Smooth muscle cell (in vitro differentiated cells): ENCODE results near the gene MIA2. TPM values are rescaled to one million over a fixed set of nuclear protein-coding genes. Genes with fewer than 3 reads are reported as not detected.

Experiments
- DNase-seq: peaks from one replicate; lab custom pipeline; 2025; ENCODE audit not compliant: unreplicated experiment; lab: John Stamatoyannopoulos, UW
- H2AFZ ChIP-seq: fragments of 200-600 bp; sonication (generic); 2 replicates; pipeline ENCODE4 v1.6.0; 2016; ENCODE audit warnings: antibody characterized with exemption, low read depth, mild to moderate bottlenecking
- H3F3A ChIP-seq: fragments of 200-600 bp; sonication (generic); 2 replicates; pipeline ENCODE4 v1.6.0; 2017; ENCODE audit warnings: antibody characterized with exemption, low read depth
- H3K27ac ChIP-seq: fragments of 200-600 bp; sonication (generic); 2 replicates; pipeline ENCODE4 v1.5.1; 2016; ENCODE audit warnings: low read depth, mild to moderate bottlenecking
- H3K27me3 ChIP-seq: fragments of 200-600 bp; sonication (generic); 2 replicates; pipeline ENCODE4 v1.6.1; 2016; ENCODE audit warnings: low read depth, mild to moderate bottlenecking
- H3K36me3 ChIP-seq: fragments of 200-600 bp; sonication (generic); 2 replicates; pipeline ENCODE4 v1.5.1; 2016; ENCODE audit warnings: low read depth
- H3K4me1 ChIP-seq: fragments of 200-600 bp; sonication (generic); 2 replicates; pipeline ENCODE4 v1.5.1; 2016; ENCODE audit warnings: low read depth
- H3K4me2 ChIP-seq: fragments of 200-600 bp; sonication (generic); 2 replicates; pipeline ENCODE4 v1.6.0; 2016; ENCODE audit warnings: mild to moderate bottlenecking
- H3K4me3 ChIP-seq: fragments of 200-600 bp; sonication (generic); 2 replicates; pipeline ENCODE4 v1.5.1; 2016; ENCODE audit warnings: mild to moderate bottlenecking
- H3K79me2 ChIP-seq: fragments of 200-600 bp; sonication (generic); 2 replicates; pipeline ENCODE4 v1.6.0; 2016; ENCODE audit warnings: low read depth, mild to moderate bottlenecking
- H3K9ac ChIP-seq: fragments of 200-600 bp; sonication (generic); 2 replicates; pipeline ENCODE4 v1.6.0; 2016; ENCODE audit warnings: low read depth
- H3K9me3 ChIP-seq: fragments of 200-600 bp; sonication (generic); replicated peaks from 2 replicates; pipeline ENCODE4 v1.5.1; 2016; ENCODE audit warnings: low read depth
- H4K20me1 ChIP-seq: fragments of 200-600 bp; sonication (generic); 2 replicates; pipeline ENCODE4 v1.6.0; 2016; ENCODE audit warnings: low read depth
- WGBS: methylation state at CpG from one replicate; pipeline ENCODE4 v1.1.7; 2016; ENCODE audit warnings: low lambda C conversion rate; 5-methylcytosine and 5-hydroxymethylcytosine counted together
- polyA plus RNA-seq: library from polyadenylated mRNA; unstranded; fragments of >200 nt; fragmentation: Nextera tagmentation; extraction: Ambion mirVana; gene quantifications from 2 replicates; pipeline ENCODE4 v1.2.1, GENCODE V29; 2016
- total RNA-seq: library from RNA; depleted of rRNA; stranded (reverse); fragments of >200 nt; gene quantifications from 2 replicates; pipeline ENCODE4 v1.2.3, GENCODE V29; 2014
- TF ChIP-seq, protein P1 (sequence below): fragments of 200-600 bp; sonication (generic); IDR thresholded peaks from 2 replicates; pipeline ENCODE4 v1.5.1; 2017; ENCODE audit warnings: borderline replicate concordance, mild to moderate bottlenecking, antibody characterized with exemption; ENCODE audit not compliant: insufficient read depth, poor library complexity, severe bottlenecking

The MIA2 gene
- total and polyA plus RNA-seq, 2 experiments from 2014 or later: 14.6 to 18.6 TPM

DNA sequence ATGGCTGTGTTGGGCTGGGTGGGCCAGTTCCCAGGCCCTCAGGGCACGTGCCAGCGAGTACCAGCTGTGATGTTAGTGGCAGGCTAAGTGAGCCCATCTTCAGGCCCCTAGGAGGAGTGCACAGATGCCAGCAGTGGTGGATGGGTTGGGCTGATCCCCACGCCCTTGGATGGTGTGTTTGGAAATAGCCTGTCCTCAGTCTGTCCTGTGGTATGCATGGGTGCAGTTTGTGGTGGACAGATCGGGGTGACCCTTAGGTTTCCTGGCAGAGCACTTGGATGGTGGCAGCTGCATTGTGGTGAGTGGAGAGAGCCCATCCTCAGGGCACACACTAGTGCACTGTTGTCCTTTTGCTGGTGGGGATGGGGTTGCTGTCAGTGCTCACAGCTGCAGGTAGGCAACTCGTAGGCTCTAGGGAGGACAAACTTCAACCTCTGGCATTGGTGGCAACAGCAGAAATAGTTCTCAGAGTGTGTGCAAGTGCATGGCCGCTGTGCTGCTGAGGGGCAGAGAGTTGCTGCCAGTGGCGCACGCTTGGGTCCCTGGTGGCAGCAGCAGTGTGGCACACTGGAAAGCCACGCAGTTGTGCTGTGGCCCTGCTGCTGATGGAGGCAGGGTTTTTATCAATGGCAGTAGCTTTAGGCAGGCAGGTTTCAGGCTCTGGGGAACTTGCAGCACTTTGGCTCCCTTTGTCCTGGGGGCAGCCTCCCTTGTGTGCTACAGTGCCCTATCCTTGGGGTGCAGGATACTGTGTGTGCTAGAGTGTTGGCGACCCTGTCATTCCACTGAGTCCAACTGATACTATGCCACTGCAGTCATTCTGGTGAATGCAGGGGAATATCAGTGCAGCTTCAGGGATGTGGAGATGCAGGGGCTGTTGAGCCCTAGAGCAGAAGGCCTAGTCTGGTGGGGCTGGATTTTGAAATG lies 133.0 kb downstream of the MIA2 start:
- H3K79me2 ChIP-seq: peaks cover 8% of the 10 kb centered on the region

DNA sequence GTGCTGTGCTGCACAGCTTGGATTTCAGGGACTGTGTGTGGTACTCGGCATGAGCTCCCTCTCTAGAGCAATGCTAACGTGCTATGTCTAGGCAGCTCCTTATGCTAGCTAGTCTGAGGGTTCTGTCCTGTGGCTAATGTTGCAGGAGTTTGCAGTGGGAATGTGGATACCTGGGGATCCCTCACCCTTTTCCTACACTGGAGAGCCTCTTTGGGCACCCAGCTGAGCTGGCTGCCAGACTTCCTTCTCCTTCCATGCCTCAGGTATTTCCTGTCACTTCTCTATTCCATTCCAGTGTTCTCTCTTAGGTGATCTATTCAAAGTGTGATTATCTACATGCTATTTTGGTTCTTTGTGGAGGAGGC lies 133.7 kb downstream of the MIA2 start:
- Histone ChIP-seq H3K79me2 (peaks cover 8% of the 10 kb centered on the region), H3K4me1 (peaks cover 19% of the 10 kb centered on the region), H3K9me3 (no peaks in the 10 kb centered on the region), H4K20me1 (peaks cover 4% of the 10 kb centered on the region), H3F3A (no peaks in the 10 kb centered on the region), H3K9ac (no peak overlapping the region), H2AFZ (no peak overlapping the region), H3K4me2 (no peak overlapping the region), H3K4me3 (no peak overlapping the region), H3K27ac (no peak overlapping the region), H3K27me3 (no peaks in the 10 kb centered on the region), H3K36me3 (peaks cover 12% of the 10 kb centered on the region)
- no peak for DNase-seq
- TF ChIP-seq, protein P1, sequence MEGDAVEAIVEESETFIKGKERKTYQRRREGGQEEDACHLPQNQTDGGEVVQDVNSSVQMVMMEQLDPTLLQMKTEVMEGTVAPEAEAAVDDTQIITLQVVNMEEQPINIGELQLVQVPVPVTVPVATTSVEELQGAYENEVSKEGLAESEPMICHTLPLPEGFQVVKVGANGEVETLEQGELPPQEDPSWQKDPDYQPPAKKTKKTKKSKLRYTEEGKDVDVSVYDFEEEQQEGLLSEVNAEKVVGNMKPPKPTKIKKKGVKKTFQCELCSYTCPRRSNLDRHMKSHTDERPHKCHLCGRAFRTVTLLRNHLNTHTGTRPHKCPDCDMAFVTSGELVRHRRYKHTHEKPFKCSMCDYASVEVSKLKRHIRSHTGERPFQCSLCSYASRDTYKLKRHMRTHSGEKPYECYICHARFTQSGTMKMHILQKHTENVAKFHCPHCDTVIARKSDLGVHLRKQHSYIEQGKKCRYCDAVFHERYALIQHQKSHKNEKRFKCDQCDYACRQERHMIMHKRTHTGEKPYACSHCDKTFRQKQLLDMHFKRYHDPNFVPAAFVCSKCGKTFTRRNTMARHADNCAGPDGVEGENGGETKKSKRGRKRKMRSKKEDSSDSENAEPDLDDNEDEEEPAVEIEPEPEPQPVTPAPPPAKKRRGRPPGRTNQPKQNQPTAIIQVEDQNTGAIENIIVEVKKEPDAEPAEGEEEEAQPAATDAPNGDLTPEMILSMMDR: no peak
- WGBS: 54% methylated on average over 2 of the region's 2 CpGs

More for the DNA sequence above, 133.0 kb downstream of the MIA2 start:
- H3K36me3 ChIP-seq: peaks cover 12% of the 10 kb centered on the region
- H3K9me3 ChIP-seq: no peaks in the 10 kb centered on the region
- no peak for DNase-seq
- H3K9ac ChIP-seq: no peak overlapping the region
- H3F3A ChIP-seq: no peaks in the 10 kb centered on the region
- 95% methylated on average over 10 of the region's 10 CpGs for WGBS
- TF ChIP-seq, protein P1: no peak
- H3K27ac ChIP-seq: no peak overlapping the region
- H3K4me1 ChIP-seq: peaks cover 19% of the 10 kb centered on the region
- H3K27me3 ChIP-seq: no peaks in the 10 kb centered on the region
- H4K20me1 ChIP-seq: peaks cover 4% of the 10 kb centered on the region
- no peak overlapping the region for H3K4me2 ChIP-seq
- H2AFZ ChIP-seq: no peak overlapping the region
- H3K4me3 ChIP-seq: no peak overlapping the region

DNA sequence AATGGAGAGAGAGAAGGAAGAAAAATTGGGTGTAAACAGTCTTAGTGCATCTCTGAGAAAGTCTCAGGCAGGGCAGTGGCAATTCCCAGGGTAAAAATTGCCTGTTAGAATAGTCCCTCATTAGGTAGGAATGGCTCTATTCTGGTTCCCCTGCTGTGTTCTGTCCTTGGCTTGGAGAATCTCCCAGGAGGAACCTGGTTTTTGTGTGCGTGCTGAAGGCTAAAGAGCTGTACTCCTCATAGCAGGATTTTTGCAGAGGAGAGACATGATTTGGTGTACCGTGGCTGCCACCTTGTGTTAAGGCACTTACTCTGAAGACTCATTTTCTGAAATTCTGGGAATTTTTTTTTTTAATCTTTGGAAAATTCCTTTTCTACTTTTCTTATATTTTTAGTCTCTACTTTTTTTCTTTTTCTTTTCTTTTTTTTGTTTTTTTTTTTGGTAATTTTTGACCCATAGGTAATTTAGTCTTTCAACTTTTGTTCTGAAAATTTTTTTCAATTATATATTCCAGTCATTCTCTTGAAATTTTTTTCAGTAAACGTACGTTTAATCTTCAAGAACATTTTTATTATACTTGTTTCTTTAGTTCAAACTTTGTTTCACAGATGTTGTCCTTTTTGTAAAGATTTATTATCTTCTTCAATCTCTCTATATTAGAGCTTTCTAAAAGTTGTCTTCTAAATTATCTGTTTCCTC lies 134.7 kb downstream of the MIA2 start:
- H3K79me2 ChIP-seq: peaks cover 8% of the 10 kb centered on the region
- TF ChIP-seq, protein P1: peak; percentile 56
- peaks cover 4% of the 10 kb centered on the region for H4K20me1 ChIP-seq
- H3K9me3 ChIP-seq: no peaks in the 10 kb centered on the region
- 47% methylated on average over 4 of the region's 4 CpGs for WGBS
- H3K4me1 ChIP-seq: peaks cover 19% of the 10 kb centered on the region
- no peak overlapping the region for H3K4me2 ChIP-seq
- no peak overlapping the region for H3K4me3 ChIP-seq
- H3K27me3 ChIP-seq: no peaks in the 10 kb centered on the region
- no peak overlapping the region for H2AFZ ChIP-seq
- peaks cover 9% of the 10 kb centered on the region for H3K36me3 ChIP-seq
- H3K27ac ChIP-seq: no peak overlapping the region
- H3K9ac ChIP-seq: no peak overlapping the region
- H3F3A ChIP-seq: no peaks in the 10 kb centered on the region
- no peak for DNase-seq
